Activated CD4-positive, alpha-beta T cell treated with anti-CD3 and anti-CD28 coated beads, Interleukin-2, amount 50 U/mL, for 1 hour (primary cell): Measurements from ENCODE around the gene ACVR2A.

Source experiments
- DNase-seq: peaks from one replicate; pipeline ENCODE4 v3.0.0-alpha.2; 2020

Gene ACVR2A

DNA sequence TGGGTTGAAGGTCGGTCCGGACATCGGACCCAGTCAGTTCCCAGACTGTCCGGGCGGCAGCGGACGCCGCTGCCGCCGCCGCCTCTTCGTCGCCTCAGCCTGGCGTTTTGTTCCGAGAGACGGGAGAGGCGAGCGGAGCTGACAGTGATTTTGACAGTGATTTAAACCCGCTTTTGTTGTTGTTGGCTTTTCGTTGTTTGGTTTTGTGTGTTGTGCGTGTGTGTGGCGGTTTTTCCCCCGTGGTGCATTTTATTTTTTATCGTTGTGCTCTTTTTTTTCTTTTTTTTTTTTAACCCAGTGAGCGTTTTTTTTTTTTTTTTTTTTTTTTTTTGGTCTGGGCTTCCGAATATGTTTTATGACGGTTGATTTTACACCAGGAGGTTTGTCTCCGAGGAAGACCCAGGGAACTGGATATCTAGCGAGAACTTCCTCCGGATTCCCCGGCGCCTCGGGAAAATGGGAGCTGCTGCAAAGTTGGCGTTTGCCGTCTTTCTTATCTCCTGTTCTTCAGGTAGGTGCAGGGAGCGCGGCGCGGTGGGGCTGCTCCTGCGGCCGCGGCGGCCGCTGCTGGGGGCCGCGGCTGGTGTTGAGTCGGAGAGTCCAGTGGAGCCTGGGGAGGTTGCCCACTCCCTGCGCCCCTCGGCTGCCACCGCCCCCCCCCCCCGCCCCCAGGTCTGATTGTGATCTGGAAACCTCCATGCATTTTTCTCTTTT lies at the start of gene ACVR2A:
ACVR2A (plus strand) TSS at position 333 of the 714 bp plus-strand sequence; CDS start at position 457, 124 bp downstream.
- peak; percentile 25 for DNase-seq

DNA sequence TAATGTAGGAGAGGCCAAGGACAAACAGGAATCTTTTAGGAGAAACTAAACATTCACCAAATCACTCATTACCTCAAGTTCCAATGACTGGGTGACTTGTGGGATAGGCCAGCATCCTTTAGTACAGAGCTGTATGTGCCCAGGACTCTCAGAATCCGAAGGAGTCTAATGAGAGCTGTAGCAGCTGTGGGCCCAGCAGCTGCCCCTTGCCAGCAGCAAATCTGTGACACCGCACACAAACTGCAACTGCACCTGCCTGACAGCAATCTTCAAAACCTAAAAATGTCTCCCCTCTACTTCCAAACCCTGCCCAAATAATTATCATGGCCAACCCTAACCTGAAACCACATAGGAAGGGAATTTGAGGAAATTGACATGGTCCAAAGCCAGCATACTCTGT lies 44.5 kb upstream of the ACVR2A start:
- DNase-seq = no peak

DNA sequence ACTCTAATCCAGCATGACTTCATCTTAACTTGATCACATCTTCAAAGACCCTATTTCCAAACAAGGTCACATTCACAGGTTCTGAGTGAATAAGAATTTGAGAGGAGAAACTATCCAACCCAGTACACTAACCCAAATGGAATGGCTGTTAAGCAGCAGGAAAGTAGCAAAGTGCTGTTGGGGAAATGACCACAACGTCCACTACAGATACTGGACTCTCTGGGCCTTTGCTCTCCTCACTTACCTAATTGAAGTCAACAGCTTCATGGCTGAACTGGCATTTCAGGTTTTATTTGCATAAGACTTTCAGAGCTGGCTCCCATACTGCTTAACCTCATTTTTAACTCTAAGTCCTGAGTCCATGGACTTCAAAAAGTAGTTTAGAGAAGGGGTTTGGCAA lies 38.0 kb upstream of the ACVR2A start:
- no peak for DNase-seq

DNA sequence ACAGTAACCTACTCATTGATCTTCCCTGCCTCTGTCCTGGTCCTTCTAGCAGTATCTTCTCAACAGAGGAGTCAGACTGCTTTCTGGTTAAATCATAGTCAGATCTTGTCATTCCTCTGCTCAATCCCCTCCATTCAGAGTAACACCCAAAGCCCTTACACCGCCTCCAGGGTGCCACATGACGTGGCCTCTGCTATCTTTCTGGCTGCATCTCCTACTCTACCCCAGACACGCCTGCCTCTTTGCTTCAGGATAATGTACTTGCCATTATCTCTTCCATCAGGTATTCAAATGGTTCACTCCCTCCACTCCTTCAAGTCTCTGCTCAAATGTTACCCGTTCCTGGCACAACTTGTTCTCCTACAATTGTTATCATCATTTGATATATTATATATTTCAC lies 36.3 kb upstream of the ACVR2A start:
- DNase-seq = no peak

DNA sequence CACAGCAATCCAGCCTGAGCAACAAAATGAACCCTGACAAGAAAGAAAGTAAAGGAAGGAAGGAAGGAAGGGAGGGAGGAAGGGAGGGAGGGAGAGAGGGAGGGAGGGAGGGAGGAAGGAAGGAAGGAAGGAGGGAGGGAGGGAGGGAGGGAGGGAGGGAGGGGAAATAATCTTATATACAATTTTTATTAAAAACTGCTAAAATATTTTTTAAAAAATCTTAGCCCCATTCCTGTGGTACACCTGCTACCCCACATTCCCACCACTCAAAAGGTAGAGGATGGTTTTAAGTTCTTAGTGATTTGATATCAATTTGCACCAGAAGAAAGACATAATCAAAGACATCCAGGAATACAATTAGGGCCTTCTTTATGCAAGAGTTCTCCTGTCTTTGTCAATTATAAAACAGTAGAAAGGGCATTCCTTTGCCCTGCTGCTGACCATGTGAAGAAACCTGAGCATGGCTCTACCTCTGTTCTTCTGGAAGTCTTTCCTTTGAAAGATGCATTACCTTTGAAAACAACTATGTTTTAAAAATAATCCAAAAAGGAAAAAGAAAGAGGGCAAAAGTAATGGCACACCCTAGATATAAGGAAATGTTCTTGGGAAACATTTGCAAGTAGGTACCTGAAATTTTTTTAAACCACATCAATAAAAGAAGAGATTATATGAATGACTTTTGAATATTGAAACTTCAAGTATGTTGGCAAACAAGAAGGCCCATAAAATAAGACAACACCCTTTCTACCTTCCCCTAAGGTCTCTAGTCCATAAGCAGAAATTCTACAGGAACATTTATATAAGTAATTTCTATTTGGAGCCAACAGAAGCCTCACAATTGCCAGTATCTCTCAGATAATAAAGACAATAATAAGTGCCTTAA lies 33.7 kb upstream of the ACVR2A start:
- DNase-seq = no peak

DNA sequence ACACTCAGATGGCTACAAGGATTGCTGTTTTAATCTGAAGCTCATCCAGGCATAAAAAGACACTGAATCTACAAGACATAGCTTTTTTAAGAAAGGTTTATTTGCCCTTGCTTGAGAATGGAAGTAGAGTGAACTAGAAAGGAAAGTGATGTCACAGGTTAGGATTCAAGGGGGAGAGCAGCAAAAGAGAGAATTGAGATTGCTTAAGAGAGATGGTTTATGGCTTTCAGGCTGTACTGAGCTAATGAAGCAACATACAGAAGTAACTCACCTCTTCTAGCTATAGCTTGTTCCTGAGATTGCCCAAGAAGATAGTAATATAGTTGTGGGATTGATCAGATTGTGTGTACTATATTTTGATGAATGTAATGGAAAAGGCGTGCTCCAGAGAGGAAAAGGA lies 26.1 kb upstream of the ACVR2A start:
- no peak for DNase-seq

DNA sequence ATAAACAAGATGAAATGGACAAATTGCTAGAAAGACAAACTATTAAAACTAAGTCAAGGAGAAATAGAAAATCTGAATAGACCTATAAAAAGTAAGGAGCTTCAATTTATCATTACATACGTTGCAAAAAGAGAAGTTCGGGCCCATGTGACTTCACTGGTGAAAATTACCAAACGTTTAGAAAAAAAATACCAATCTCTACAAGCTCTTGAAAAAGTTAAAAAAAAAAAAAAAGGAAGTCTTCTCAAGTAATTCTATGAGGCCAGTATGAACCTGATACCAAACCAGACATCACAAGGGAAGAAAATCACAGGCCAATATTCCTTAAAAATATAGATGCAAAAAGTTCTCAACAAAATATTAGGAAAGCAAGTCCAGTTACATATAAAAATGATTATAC lies 20.2 kb upstream of the ACVR2A start:
- no peak for DNase-seq

DNA sequence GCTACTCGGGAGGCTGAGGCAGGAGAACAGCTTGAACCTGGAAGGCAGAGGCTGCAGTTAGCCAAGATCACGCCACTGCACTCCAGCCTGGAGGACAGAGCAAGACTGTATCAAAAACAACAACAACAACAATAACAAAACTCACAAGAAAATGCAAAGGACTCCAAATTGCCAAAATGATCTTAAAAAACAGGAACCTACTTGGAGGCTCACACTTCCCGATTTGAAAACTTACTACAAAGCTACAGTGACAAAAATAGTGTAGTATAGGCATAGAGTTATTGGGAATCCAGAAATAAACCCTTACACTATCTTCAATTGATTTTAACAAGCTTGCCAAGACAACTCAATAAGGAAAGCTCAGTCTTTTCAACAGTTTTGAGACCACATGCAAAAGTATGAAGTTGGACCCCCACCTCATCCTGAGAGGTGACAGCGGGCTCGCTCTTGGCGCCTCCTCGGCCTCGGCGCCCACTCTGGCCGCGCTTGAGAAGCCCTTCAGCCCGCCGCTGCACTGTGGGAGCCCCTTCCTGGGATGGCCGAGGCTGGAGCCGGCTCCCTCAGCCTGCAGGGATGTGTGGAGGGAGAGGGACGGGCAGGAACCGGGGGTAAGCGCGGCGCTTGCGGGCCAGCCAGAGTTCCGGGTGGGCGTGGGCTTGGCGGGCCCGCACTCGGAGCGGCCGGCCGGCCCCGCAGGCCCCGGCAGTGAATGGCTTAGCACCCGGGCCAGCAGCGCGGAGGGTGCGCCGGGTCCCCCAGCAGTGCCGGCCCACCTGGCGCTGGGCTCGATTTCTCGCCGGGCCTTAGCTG lies 18.3 kb upstream of the ACVR2A start:
- no peak for DNase-seq

DNA sequence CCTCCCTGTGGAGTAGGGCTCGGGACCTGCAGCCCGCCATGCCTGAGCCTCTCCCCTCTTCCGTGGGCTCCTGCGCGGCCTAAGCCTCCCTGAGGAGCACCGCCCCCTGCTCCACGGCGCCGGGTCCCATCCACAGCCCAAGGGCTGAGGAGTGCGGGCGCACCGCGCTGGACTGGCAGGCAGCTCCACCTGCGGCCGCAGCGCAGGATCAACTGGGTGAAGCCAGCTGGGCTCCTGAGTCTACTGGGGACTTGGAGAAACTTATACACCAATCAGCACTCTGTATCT lies 17.8 kb upstream of the ACVR2A start:
- DNase-seq = no peak

DNA sequence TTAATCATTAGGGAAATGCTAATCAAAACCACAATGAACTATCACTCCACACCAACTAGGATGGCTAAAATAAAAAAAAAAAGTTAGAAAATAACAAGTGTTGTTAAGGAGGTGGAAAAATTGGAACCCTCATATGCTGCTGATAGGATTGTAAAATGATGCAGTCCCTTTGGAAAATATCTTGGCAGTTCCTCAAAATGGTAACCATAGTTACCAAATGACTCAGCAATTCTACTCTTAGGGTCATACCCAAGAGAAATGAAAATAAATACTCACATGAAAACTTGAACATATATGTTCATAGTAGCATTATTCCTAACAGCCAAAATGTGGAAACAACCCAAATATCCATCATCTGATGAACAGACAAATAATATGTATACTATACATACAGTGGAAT lies 15.7 kb upstream of the ACVR2A start:
- no peak for DNase-seq

DNA sequence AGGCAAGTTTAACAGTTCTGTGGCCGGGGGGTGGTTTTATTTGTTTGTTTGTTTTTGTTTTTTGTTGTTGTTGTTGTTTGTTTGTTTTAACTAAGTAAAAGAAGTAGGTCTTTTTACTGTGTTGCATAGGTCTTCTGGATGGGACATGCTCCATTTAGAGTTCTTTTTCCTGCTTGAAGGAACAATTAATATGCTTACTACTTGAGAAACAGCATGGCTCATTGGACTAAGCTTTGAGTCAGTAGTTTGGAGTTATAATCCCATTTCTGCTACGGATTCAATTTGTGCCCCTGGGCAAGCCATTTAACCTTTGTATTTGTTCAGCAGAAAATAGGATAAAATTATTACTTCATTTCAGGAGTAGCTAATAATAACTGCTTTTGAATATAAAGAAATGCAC lies 8.7 kb upstream of the ACVR2A start:
- DNase-seq = no peak

DNA sequence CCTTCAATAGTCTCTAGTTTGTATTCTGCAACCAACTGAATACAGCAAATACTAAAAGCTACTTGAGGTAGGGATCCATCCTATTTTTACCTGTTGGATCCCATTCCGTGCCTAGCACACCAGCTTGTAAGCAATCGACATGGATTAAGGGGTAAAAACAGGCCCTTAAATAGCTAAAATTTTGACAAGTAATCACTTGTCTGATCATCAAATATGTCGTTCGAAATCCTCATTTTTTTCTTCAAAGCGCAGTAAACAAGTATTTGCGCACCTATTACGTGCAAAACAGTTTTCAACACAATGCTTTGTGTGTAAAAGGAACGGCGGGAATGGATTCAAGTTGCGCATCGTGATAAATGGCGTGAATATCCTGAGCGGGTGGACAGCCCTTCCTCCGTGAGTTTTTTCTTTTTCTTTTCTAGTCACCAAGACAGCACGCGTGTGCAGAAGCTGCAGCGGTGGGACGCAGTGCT lies 1.4 kb upstream of the ACVR2A start:
- no peak for DNase-seq

DNA sequence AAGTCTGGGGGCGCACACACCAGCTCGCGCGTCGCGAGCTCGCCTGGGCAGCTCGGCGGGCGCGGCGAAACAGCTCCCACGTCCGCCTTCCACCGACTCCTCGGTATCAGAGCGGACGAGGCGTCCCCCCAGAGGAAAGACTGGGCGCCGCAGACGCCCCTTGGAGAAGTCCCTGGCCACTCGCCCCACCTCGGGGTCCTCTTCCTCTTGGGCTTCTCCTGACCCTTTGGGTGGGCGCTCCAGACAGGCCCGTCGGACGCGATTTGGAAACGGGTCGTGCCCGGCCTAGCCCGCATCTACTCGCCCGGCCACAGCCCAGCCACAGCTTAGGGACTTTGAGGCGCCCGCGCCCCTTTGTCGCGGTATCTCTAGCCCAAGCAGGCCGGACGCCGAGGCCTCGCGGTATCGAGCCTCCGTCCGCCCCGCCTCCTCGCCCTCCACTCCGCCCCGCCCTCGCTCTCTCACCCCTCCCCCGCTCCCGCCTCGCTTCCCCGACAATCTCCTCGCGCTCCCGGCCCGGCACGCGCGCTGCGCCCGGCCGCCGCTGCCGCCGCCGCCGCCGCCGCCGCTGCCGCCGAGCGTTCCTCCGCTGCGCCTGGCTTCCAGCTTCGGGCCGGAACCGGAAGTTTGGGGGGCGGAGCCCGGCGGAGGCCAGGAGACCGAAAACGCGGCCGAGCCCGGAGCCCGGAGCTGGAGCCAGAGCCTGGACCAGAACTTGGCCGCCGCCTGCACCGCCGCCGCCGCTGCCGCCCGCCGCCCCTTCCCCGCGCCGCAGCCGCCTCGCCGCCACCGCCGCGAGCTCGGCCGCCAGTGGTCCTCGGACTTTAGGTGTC lies 749 bp upstream of the ACVR2A start:
- peak; percentile 86 for DNase-seq

DNA sequence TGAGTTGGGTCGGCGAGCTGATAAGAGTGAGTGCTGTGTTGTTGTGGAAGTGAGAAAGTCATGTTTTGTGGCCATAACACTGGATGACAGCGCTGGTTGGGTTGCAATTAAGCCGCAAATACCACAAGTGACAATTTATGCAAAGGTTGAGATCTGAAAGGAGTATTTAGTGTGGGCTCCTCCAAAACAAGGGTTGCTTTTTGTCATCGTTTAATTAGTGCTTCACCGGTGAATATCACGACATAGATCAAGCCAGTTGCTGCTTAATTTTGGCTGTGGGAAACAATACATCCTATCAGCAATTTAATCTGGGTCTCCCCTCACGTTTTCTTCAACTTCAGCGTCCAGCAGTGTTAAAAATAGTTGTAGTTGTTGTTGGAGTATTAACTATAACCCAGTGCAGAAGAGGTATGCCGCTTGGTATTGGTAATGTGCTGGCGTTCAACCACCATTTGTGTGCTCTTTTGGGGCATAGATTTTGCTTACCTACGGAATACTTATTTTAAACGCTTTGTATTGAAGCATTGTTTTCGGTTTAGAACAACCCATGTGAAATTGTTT lies 662 bp downstream of the ACVR2A start:
- peak; percentile 18 for DNase-seq

DNA sequence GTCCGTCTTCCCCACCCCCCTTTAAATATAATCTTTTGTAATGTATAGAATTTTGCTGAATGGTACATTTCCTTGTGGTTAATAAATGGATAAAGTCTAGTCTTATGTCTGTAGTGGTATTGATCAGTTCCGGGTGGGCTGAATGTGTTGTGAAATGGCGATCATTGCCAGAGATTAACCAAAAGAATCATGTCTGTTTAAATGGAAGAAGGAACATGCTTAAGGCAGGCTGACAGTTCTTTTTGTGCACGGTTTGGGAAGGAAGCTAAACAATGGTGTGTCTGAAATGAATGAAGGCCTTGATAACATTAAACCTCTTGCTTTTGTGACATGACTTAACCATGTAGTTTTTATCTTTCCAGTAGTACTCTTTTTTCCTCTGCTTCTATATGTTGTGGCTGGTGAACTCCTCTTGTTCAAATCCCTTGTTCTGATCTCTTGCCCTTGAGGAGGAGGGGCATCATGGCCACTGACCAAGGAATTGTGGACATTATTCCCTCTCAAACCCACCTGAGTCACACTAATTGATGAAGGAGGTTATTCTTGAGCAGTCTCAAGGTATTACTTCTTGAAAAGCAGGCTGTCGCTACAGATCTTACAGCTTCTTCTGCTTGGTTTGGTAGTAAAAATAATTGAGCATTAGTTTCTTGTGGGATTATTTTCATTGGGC lies 1.7 kb downstream of the ACVR2A start:
- DNase-seq = no peak

DNA sequence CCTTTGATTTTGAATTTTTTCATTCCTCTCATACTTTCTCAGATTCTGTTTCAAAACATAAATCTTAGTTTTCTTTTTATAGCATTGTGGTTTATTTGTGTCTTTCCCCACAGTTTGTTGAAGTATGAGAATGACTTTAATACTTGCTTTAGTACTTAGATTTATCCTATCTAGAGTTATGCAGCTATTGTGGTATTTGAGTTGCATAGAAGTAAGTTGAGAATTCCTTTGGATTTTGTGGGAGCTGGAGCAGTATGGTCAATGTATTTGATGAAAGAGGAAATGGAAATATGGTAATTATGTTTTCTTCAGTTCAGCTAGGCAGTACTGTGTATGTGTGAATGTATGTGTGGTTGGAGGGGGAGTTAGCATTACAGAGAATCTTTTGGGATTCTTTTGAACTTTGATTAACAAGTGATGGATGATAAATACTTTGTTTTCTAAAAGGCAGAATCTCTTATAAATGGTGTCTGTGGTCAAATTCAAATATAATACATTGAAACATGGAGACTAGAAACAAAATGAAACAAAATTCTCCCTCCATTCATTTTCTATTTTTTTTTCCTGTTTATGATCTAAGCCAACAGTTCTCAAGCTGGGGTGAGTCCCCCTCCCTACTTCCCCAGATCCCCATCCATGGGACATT lies 3.0 kb downstream of the ACVR2A start:
- no peak for DNase-seq

DNA sequence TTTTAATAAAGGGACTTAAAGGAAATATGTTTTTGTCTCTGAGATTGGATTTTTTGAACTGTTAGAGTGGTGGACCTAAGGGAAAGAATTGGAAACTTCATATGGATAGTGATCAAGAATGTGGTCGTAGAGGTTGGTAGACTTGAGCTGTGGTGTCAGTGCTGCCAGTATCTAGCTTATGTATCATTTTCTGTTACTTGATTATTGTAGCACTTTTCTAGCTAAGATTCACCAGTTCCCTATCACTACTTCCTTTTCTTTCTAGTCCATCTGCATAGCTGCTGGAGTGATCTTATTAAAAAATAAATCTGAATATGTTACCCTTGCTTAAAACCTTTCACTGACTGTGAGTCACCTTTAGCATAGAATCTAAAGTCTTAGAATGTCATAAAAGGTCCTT lies 6.0 kb downstream of the ACVR2A start:
- no peak for DNase-seq

DNA sequence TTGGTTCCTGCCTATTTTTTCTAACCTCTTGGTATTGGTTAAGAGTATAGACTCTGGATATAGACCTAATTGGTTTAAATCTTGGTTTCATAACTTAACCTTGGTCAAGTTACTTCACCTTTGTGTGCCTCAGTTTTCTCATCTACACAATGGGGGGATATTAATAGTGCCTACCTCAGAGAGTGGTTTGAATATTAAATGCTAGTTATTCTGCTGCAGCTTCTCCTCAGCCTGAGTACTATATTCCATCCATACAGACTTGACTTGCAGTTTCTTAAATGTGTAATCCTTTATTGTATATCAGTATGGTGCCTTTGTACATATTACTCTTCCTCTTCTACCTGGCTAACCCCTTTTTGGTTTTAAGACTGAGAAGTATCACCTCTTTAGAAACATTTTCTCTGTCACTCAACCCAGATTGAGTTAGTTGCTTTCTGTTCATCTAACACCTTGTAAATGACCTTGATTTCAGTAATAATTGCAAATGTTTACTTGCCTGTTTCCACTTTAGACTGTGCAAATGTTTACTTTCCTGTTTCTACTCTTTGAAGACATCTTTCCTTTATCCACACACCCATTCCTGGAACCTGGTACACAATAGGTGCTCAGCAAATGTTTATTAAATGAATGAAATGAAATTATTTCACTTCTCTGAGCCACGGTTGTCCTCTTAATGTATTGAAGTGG lies 6.6 kb downstream of the ACVR2A start:
- DNase-seq = no peak

DNA sequence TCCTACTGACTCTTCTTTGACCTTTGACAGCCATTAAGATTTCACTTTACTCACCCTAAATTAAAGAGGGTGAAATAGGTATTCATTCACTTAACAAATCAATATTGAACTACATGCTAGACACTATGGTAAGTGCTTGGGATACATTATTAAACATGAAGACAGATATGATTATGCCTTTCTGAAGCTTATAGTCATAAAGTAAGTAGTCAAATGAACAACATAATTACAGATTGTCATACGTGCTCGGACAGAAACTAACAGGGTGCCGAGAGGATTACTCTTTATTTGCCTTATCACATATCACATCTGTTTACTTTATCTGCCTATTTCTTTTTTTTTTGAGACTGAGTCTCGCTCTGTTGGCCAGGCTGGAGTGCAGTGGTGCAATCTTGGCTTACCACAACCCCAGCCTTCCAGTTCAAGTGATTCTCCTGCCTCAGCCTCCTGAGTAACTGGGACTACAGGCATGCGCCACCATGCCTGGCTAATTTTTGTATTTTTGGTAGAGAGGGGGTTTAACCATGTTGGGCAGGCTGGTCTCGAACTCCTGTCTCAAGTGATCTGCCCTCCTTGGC lies 9.8 kb downstream of the ACVR2A start:
- DNase-seq = no peak

DNA sequence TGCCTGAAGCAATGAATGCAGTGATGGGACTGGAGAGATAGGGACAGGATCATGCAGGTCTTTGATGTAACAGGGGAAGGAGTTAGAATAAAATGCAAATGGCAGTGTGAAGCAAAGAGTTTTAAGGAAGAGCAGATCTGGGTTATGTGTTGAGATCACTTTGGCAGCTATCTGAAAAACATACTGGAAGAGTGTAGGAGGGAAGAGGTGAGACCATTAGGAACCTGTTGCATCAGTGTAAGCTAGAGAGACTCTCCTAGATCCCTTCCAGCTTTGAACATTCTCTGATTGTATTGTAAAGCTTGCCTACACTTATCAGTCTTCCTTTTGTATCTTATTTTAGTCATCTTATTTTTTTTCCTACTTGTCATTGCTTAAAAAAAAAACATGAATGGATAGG lies 10.5 kb downstream of the ACVR2A start:
- DNase-seq = no peak
